CD4-positive, alpha-beta T cell (primary cell): ENCODE results near the gene CAPZB. TPM values are rescaled to one million over a fixed set of nuclear protein-coding genes. Genes with fewer than 3 reads are reported as not detected.

Experiments
- ATAC-seq: fragments of 200-7000 bp; cut with Tn5 transposase; one replicate; pipeline ENCODE4 v1.10.0; 2022; ENCODE audit warnings: mild to moderate bottlenecking; ENCODE audit not compliant: poor library complexity
- CTCF ChIA-PET: fragments of 350-600 bp; sonication (Branson Sonifier 250); formaldehyde crosslinking; loops from one replicate; lab custom pipeline; 2021; ENCODE audit warnings: antibody characterized with exemption, inconsistent platforms; lab: Charles Lee
- POLR2A ChIA-PET: fragments of 350-600 bp; sonication (Branson Sonifier 250); formaldehyde crosslinking; loops from one replicate; lab custom pipeline; 2021; ENCODE audit warnings: antibody characterized with exemption, inconsistent platforms; lab: Charles Lee
- DNase-seq, 14 experiments: peaks; one replicate each; pipeline ENCODE4 v3.0.0-alpha.2; 2013 to 2020; ENCODE audit warnings: mixed read lengths in 2 of 14
- H3K27ac ChIP-seq, 2 donors: one replicate each; pipeline versions ENCODE4 v1.5.1 to v1.7.0; 2013; ENCODE audit warnings: low read length in 2 of 2, low read depth in 1 of 2, mild to moderate bottlenecking in 1 of 2
- H3K27me3 ChIP-seq, 2 experiments: 1 replicate in 1 of 2; 2 replicates in 1 of 2; pipeline versions ENCODE4 v1.6.1 to v1.7.0; 2013; ENCODE audit warnings: low read length in 2 of 2, control low read depth in 1 of 2, mild to moderate bottlenecking in 1 of 2, moderate library complexity in 1 of 2; ENCODE audit not compliant: insufficient read depth in 2 of 2, control insufficient read depth in 1 of 2
- H3K36me3 ChIP-seq: one replicate; pipeline ENCODE4 v1.6.1; 2013; ENCODE audit warnings: low read length, control low read depth; ENCODE audit not compliant: insufficient read depth
- H3K4me1 ChIP-seq: one replicate; pipeline ENCODE4 v1.6.1; 2013; ENCODE audit warnings: low read length, control low read depth; ENCODE audit not compliant: insufficient read depth
- H3K4me3 ChIP-seq: one replicate; pipeline ENCODE4 v1.5.1; 2013; ENCODE audit warnings: mild to moderate bottlenecking, low read length, moderate library complexity
- H3K9me3 ChIP-seq, 2 experiments: 1 replicate in 1 of 2; 2 replicates in 1 of 2; pipeline versions ENCODE4 v1.6.1 to v1.7.0; 2013; ENCODE audit warnings: low read length in 2 of 2, mild to moderate bottlenecking in 2 of 2, control low read depth in 1 of 2, moderate library complexity in 1 of 2; ENCODE audit not compliant: control insufficient read depth in 1 of 2, insufficient read depth in 1 of 2
- H3K27ac Mint-ChIP-seq: one replicate; pipeline ENCODE4 v1.8.0; 2020; ENCODE audit warnings: mixed read lengths
- H3K27me3 Mint-ChIP-seq: one replicate; pipeline ENCODE4 v1.8.0; 2021; ENCODE audit warnings: mixed read lengths
- H3K36me3 Mint-ChIP-seq: one replicate; pipeline ENCODE4 v1.8.0; 2021; ENCODE audit warnings: low read depth, mixed read lengths
- H3K4me1 Mint-ChIP-seq: one replicate; pipeline ENCODE4 v1.8.0; 2021; ENCODE audit warnings: low read depth, mixed read lengths
- H3K4me3 Mint-ChIP-seq: one replicate; pipeline ENCODE4 v1.8.0; 2020; ENCODE audit warnings: mild to moderate bottlenecking, mixed read lengths
- H3K9me3 Mint-ChIP-seq: one replicate; pipeline ENCODE4 v1.8.0; 2020; ENCODE audit warnings: mixed read lengths
- intact Hi-C, 2 experiments: fragments of 100-400 bp; cut with DNase I in 1 of 2; cut with micrococcal nuclease in 1 of 2; formaldehyde crosslinking; loops; one replicate each; pipeline versions ENCODE4 v1.15.1 to v1.9.0; 2023 to 2025; cut with DNase I, micrococcal nuclease
- total RNA-seq, 174 experiments: library from RNA in 2 of 174; stranded (reverse) in 2 of 174; gene quantifications; one replicate each; pipeline ENCODE4 v1.2.3 and lab custom pipeline; 2021 to 2026
- TF ChIP-seq, protein P1 (sequence below): fragments of 200-600 bp; IDR thresholded peaks from one replicate; pipeline ENCODE4 v1.8.0; 2022; ENCODE audit warnings: antibody characterized with exemption, mild to moderate bottlenecking

CAPZB gene
- total RNA-seq, 2 experiments from 2014 or later = 168 to 173 TPM

DNA sequence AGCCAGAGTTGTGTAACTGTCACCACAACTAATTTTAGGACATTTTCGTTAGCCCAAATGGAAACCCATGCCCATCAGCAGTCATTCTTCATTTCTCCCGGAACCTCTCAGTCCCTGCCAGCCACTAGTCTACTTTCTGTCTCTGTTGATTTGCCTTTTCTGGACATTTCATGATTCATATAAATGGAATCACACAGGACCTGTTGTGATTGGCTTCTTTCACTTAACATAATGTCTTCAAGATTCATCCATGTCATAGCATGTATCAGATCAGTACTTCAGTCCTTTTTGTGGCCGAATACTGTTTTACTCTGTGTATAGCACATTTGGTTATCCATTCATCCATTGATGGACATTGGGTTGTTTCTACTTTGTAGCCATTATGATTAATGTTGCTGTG, 166.1 kb downstream of the CAPZB start:
- no peaks in the 10 kb centered on the region for H3K4me1 Mint-ChIP-seq
- Histone ChIP-seq H3K9me3 (no peaks in the 10 kb centered on the region), H3K27ac (no peak overlapping the region), H3K27me3 (no peaks in the 10 kb centered on the region), H3K4me1 (peaks cover 13% of the 10 kb centered on the region), H3K36me3 (peaks cover 8% of the 10 kb centered on the region), H3K4me3 (no peak overlapping the region)
- H3K36me3 Mint-ChIP-seq = peaks cover 19% of the 10 kb centered on the region
- H3K27ac Mint-ChIP-seq = no peak overlapping the region
- TF ChIP-seq, protein P1, sequence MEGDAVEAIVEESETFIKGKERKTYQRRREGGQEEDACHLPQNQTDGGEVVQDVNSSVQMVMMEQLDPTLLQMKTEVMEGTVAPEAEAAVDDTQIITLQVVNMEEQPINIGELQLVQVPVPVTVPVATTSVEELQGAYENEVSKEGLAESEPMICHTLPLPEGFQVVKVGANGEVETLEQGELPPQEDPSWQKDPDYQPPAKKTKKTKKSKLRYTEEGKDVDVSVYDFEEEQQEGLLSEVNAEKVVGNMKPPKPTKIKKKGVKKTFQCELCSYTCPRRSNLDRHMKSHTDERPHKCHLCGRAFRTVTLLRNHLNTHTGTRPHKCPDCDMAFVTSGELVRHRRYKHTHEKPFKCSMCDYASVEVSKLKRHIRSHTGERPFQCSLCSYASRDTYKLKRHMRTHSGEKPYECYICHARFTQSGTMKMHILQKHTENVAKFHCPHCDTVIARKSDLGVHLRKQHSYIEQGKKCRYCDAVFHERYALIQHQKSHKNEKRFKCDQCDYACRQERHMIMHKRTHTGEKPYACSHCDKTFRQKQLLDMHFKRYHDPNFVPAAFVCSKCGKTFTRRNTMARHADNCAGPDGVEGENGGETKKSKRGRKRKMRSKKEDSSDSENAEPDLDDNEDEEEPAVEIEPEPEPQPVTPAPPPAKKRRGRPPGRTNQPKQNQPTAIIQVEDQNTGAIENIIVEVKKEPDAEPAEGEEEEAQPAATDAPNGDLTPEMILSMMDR = no peak
- CTCF ChIA-PET = no interaction called here
- DNase-seq (no peak), ATAC-seq (no peak)
- POLR2A ChIA-PET = no interaction called here
- H3K4me3 Mint-ChIP-seq = no peak overlapping the region
- intact Hi-C loops = no loop called here
- H3K27me3 Mint-ChIP-seq = no peaks in the 10 kb centered on the region
- no peaks in the 10 kb centered on the region for H3K9me3 Mint-ChIP-seq

DNA sequence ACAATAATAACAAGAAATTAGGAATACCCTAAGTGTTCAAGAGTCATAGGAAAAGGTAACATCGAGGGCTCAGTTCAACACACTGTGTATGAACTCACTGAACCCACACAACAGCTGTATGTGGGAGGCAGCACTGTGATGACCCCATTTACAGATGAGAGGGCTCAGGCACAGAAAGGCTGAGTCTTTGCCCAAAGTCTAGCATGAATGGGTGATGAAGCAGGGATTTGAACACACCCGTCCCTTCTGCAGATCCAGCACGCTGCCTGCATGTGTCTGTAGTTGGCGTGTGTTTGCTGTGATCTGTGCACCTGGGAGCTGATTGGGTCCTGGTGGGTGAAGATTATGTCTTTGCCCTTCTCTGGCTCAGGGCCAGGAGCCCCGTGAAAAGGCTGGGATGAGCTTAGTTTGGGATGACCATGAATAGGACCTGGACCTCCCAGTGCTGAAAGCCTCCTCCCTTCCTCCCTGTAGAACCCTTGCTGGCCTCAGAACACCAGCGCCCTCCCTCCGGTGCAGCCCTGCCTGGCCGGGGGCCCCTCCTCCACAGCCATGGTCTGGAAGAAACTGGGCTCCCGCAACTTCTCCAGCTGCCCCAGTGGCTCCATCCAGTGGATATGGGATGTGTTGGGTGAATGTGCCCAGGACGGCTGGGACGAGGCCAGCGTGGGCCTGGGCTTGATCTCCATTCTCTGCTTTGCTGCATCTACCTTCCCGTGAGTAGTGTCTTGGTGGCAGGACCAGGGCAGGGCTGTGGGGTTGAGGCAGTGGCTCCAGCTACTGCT, 168.0 kb downstream of the CAPZB start:
- Mint-ChIP-seq H3K9me3 (no peaks in the 10 kb centered on the region), H3K27ac (no peak overlapping the region), H3K4me3 (no peak overlapping the region), H3K36me3 (peaks cover 16% of the 10 kb centered on the region), H3K4me1 (peaks cover 11% of the 10 kb centered on the region), H3K27me3 (no peaks in the 10 kb centered on the region)
- Histone ChIP-seq H3K27ac (no peak overlapping the region), H3K4me3 (no peak overlapping the region), H3K4me1 (peaks cover 26% of the 10 kb centered on the region), H3K9me3 (no peaks in the 10 kb centered on the region), H3K27me3 (no peaks in the 10 kb centered on the region), H3K36me3 (peaks cover 5% of the 10 kb centered on the region)
- intact Hi-C loops = no loop called here
- TF ChIP-seq, protein P1 = no peak
- CTCF ChIA-PET = no interaction called here
- ATAC-seq (no peak), DNase-seq (no peak)
- POLR2A ChIA-PET = no interaction called here

DNA sequence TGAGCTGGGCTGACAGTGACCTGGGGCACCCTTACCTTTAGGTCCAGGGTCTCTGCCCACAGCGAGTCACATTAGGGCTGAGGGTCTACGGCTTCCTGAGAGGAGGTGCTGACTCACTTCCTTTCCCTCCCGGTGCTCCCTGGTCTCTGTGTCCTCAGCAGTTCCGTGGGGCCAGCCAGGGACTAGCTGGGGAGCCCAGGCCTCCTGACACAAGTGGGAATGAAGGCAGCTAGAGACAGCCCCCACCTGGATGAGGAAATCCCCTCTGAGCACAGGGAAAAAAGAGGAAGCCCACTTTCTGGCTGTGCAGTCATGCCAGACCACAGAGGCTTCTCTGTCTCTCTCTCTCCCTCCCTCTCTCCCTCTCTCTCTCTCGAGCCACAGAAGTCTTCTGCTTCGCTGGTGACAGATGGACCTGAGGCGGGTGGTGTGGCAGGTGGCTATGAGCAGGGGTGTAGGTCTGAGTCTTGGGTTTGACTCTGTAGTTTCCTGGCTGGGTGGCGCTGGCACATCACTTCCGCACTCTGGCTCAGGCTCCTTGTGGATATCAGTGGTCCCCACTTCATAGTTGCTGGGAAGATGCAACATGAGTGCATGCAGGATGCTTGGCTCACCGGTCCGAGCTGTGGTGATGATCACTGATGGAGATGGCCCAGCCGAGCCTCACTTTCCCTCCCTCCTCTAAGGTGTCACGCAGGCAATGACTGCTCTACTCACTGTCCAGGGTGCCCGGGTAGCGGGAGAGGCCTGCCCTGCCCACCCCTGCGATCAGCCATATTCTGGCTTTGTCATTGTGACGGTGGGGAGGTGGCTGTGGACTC, 169.8 kb downstream of the CAPZB start:
- ChIA-PET CTCF (no interaction called here), POLR2A (no interaction called here)
- ATAC-seq = no peak
- Histone ChIP-seq H3K27ac (no peak overlapping the region), H3K4me3 (no peak overlapping the region), H3K4me1 (peaks cover 38% of the 10 kb centered on the region), H3K9me3 (no peaks in the 10 kb centered on the region), H3K27me3 (no peaks in the 10 kb centered on the region), H3K36me3 (peaks cover 3% of the 10 kb centered on the region)
- peak overlapping the region; percentile 71 for H3K4me3 Mint-ChIP-seq
- H3K27ac Mint-ChIP-seq = no peak overlapping the region
- no peaks in the 10 kb centered on the region for H3K27me3 Mint-ChIP-seq
- intact Hi-C loops = no loop called here
- TF ChIP-seq, protein P1 = no peak
- peaks cover 20% of the 10 kb centered on the region for H3K4me1 Mint-ChIP-seq
- peaks cover 14% of the 10 kb centered on the region for H3K36me3 Mint-ChIP-seq
- H3K9me3 Mint-ChIP-seq = no peaks in the 10 kb centered on the region
- no peak for DNase-seq
